HL-60 (cell line): ENCODE measurements around the gene ATPAF1.

Source experiments
- DNase-seq, 2 experiments: peaks; one replicate each; pipeline ENCODE4 v3.0.0-alpha.2; 2010 to 2020; ENCODE audit warnings: low read depth in 1 of 2, low spot score in 1 of 2
- H3K27ac ChIP-seq: fragments of 250-450 bp; sonication (Bioruptor Pico); replicated peaks from 2 replicates; pipeline ENCODE4 v1.5.1; 2020; ENCODE audit warnings: mild to moderate bottlenecking, moderate library complexity
- H3K27me3 ChIP-seq: fragments of 250-450 bp; sonication (Bioruptor Pico); 2 replicates; pipeline ENCODE4 v1.5.1; 2021; ENCODE audit warnings: mild to moderate bottlenecking, moderate library complexity; ENCODE audit not compliant: insufficient read depth, poor library complexity, severe bottlenecking
- H3K4me3 ChIP-seq: replicated peaks from 2 replicates; pipeline ENCODE4 v1.5.1; 2011; ENCODE audit warnings: mild to moderate bottlenecking, control low read depth, low read length; ENCODE audit not compliant: insufficient read depth
- GABPA ChIP-seq: IDR thresholded peaks from 2 replicates; pipeline ENCODE4 v1.6.1; 2012; ENCODE audit warnings: low read depth
- POLR2AphosphoS5 ChIP-seq: IDR thresholded peaks from 2 replicates; pipeline ENCODE4 v1.6.1; 2012; ENCODE audit warnings: low read depth
- REST ChIP-seq: IDR thresholded peaks from 2 replicates; pipeline ENCODE4 v1.6.1; 2012; ENCODE audit warnings: low read depth; ENCODE audit not compliant: insufficient replicate concordance
- SPI1 ChIP-seq: IDR thresholded peaks from 2 replicates; pipeline ENCODE4 v1.6.1; 2012; ENCODE audit warnings: low read depth, mild to moderate bottlenecking, borderline replicate concordance
- TF ChIP-seq, protein P1 (sequence below): IDR thresholded peaks from one replicate; pipeline ENCODE4 v1.5.1; 2011; ENCODE audit warnings: low read length, control low read depth, inconsistent platforms; ENCODE audit not compliant: insufficient read depth

The ATPAF1 gene

DNA sequence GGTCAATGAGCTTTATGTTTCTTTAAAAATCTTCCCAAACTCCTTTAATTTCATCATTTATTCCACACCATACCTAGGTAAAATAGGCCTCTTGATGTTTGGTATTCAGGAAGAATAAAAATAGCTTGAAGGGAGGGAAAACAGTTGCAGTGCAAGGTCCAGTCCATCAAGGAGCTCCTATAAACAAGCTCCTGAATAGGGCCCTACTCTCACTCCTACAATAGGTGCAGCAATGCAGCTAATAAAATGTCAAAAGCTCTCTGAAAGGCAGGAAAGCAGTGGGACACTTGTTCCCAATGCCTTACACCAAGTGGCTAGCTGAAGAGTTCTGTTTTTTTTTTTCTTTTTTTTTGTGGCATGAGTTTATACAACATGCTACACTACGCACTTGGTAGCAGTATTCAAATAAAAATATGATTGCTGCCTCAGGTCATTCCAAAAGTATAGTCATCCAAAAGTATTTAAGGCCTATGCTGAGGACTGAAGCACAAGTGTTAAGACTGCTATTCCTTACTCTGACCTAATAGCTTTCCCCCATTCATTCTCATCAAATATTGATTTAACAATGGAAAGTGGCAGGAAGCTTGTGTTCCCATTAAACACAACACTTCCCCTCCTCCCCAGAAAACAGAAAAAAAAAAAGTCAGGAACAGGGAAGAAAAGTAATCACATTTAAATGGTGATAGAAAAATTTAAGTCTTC is 13.3 kb upstream of the ATPAF1 start:
- no peaks in the 10 kb centered on the region for H3K27me3 ChIP-seq
- TF ChIP-seq REST (no peak), SPI1 (no peak), POLR2AphosphoS5 (no peak), GABPA (no peak)
- TF ChIP-seq, protein P1, sequence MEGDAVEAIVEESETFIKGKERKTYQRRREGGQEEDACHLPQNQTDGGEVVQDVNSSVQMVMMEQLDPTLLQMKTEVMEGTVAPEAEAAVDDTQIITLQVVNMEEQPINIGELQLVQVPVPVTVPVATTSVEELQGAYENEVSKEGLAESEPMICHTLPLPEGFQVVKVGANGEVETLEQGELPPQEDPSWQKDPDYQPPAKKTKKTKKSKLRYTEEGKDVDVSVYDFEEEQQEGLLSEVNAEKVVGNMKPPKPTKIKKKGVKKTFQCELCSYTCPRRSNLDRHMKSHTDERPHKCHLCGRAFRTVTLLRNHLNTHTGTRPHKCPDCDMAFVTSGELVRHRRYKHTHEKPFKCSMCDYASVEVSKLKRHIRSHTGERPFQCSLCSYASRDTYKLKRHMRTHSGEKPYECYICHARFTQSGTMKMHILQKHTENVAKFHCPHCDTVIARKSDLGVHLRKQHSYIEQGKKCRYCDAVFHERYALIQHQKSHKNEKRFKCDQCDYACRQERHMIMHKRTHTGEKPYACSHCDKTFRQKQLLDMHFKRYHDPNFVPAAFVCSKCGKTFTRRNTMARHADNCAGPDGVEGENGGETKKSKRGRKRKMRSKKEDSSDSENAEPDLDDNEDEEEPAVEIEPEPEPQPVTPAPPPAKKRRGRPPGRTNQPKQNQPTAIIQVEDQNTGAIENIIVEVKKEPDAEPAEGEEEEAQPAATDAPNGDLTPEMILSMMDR, result no peak
- no peak overlapping the region for H3K4me3 ChIP-seq
- DNase-seq, result no peak
- H3K27ac ChIP-seq, result no peak overlapping the region

DNA sequence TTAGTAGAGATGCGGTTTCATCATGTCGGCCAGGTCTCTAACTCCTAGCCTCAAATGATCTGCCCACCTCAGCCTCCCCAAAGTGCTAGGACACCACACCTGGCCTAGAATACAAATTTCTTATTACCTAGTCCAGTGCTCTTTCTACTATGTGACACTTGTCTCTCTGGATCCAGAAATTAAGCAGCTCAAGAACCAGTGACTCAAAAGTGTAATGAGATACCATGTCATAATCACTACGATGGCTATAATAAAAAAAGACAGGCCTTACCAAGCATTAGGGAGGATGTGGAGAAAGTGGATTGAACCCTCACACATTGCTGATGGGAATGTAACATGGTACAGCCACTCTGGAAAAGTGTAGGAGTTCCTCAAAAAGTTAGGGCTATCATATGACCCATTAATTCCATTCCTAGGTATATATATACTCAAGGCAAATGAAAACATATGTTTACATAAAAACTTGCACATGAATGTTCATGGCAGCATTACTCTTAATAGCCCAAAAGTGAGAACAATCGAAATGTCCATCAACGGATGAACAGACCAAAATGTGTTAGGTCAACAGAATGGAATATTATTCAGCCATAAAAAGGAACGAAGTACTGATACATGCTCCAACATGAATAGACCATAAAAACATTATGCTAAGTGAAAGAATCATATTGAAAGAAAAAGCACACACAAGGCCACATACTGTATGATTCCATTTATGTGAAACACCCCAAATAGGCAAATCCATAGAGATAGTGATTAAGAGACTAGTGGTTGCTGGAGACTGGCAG is 11.8 kb upstream of the ATPAF1 start:
- DNase-seq, result no peak
- TF ChIP-seq REST (no peak), SPI1 (no peak), GABPA (no peak), POLR2AphosphoS5 (no peak)
- TF ChIP-seq, protein P1, result no peak
- Histone ChIP-seq H3K27me3 (no peaks in the 10 kb centered on the region), H3K4me3 (no peak overlapping the region), H3K27ac (no peak overlapping the region)

DNA sequence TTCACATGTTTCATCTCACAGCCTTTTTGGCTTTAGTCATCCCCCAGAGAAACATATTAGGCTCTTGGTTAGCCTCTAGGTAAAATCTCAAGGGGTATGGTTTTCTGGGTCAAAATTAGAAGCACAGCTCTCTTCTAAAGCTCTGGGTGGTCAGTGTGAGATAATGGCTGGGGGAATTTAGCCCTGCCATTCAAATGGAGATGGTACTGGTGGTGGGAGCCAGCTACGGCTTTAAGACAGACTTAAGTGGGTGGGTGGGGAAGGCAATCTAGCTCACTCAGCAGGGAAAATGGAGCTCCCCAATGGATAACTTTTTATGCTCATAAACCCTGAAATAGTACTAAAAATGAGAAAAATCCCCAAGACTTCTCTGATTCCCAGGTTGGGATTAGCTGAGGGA is 9.2 kb upstream of the ATPAF1 start:
- Histone ChIP-seq H3K4me3 (no peak overlapping the region), H3K27me3 (no peaks in the 10 kb centered on the region), H3K27ac (no peak overlapping the region)
- DNase-seq, result no peak
- no peak for TF ChIP-seq POLR2AphosphoS5
- no peak for TF ChIP-seq SPI1
- TF ChIP-seq, protein P1, result no peak
- no peak for TF ChIP-seq GABPA
- TF ChIP-seq REST, result no peak
